NCI-H82 (cell line): ENCODE results near the gene PEX6.
A peak's percentile ranks its signal among the peaks of the same experiment; 100 is the strongest.
"Not testable (repeated sequence)": the region's sequence is repeated elsewhere in the genome, so short reads cannot be mapped to it uniquely, and the experiment has no call there.

Source experiments
- DNase-seq: peaks from one replicate; lab custom pipeline; 2025; lab: John Stamatoyannopoulos, UW

Gene PEX6

GRCh38 chr6:42963855-42964605 lies 15.0 kb downstream of the PEX6 start:
- peak; percentile 88 for DNase-seq

- DNase-seq = no peak
Observed at GRCh38 chr6:42963179-42963854, 15.7 kb downstream of the PEX6 start.

DNA sequence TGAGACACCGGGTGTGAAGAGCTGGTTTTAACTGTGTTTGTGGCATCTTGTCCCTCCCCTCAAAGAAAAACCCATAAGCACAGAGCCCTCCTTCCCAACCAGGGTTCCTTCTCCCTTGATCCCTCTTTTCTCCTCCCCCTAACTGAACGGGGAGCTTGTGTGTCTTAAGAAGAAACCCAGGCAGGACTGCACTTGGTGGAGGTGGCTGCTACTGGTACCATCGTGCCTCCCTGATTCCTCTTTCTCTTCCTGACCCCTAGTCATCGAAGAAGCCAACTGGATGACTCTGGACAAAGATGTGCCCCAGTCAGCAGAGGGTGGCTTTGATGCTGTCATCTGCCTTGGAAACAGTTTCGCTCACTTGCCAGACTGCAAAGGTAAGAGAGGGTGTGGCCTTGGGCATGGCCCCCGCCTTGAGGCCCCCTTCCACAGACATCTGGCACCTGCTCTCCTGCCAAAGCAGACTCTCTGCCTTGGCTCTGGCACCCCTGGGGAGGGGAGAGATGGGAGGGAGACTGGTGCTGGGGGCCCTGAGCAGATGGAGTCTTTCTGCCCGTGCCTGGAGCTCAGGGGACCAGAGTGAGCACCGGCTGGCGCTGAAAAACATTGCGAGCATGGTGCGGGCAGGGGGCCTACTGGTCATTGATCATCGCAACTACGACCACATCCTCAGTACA lies 16.3 kb downstream of the PEX6 start:
- DNase-seq = peak; percentile 63

DNA sequence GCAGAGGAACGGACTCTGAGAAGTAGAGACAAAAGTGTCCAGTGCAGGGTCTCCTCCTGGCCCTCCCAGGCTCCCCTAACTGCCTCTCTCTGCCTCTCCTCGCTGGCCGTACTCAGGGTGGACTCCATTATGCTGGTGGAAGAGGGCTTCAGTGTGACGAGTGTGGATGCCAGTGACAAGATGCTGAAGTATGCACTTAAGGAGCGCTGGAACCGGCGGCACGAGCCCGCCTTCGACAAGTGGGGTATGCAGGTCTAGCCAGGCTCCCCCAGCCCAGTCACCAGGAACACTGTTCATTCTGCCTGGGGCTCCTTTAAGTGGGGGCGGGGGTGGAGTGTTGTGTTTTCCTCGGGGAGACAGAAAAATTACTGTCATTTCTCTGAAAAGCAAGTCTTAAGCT lies 16.9 kb downstream of the PEX6 start:
- DNase-seq = no peak

GRCh38 chr6:42961020-42961470 lies 17.9 kb downstream of the PEX6 start:
- no peak for DNase-seq

DNA sequence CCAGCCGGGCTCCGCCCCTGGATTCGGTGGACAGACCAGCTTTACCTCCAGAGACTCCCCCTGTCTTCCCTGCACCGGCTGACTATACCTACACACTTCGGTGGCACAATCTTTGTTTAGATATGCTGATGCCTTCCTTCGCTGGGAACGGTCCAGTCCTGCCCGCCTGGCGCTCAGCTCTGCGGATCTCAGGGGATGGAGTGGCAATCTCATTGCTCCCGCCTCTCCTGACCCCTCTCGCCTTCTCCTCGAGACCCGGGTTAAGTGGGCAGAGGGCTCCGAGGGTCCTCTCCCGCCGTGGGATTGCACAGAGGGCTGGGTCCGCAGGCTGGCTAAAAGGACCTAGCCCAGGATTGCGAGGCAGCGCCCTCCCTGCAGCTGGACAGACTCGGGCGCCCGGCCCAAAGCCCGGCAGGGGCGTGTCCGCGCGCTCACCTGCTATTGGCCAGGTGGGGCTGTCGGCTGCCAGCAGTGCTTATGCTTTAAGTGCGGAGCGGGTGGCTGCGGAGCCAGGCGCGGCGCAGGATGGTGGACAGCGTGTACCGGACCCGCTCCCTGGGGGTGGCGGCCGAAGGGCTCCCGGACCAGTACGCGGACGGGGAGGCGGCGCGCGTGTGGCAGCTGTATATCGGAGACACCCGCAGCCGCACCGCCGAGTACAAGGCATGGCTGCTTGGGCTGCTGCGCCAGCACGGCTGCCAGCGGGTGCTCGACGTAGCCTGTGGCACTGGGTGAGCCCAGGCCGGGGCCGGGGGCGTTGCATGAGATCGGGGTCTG lies 18.6 kb downstream of the PEX6 start, which contains the start of gene GNMT:
Gene GNMT (plus strand): TSS at position 512 of the 777 bp plus-strand sequence. CDS start 14 bp downstream, at position 526.
- peak; percentile 66 for DNase-seq

- DNase-seq = no peak
Observed at GRCh38 chr6:42959917-42960242, 19.1 kb downstream of the PEX6 start.

- DNase-seq = no peak
Observed at GRCh38 chr6:42958125-42958524, 20.9 kb downstream of the PEX6 start.

DNA sequence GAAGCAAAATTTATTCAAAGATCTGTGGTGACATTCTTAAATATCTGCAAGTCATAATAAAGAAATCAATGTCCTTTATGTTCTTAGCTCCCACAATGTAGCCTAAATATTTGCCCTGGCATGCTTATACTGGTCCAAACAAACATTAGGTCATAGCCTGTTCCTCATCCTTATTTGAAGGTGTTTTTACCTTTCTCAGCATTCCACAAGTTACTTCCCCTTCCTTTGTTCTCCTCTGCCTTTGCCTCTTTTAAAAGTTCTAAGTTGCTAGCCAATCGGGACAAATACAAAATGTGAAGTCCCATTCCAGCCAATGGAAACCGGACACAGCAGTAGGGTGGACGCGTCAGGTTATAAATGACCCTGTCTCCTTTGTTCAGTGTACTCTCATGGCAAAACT lies 24.6 kb downstream of the PEX6 start:
- DNase-seq = not testable (repeated sequence)

DNA sequence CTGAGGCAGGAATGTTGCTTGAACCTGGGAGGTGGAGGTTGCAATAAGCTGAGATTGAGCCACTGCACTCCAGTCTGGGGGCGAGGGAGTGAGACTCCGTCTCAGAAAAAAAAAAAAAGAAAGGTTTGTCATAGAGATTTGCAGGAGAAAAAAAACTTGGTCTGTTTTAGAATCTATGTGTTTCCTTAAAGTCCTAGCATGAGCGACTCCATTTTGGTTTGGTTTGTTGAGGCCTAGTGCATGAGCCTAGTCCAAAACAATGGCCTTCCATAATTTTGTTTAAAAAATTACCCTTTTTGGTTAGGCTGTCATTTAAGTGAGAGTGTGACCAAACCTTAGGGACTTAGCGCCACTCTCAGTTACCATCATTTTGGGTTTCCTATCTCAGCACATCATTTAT lies 26.6 kb downstream of the PEX6 start:
- DNase-seq = no peak

DNA sequence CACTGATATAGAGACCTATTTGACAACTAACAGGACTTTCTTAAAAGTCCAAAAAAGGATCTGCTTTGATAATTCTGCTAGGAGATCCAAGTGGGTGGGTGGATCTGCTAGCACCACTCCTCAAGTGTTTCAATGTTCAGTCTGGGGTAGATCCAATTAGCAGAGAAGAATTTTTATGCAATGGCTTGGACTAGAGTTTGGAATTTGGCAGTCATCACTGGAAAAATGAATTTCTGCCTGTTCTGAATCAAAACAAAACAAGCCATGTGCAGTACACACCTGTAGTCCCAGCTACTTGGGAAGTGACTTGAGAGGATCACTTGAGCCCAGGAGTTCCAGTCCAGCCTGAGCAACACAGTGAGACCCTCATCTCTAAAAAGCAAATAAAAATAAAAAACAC lies 31.0 kb downstream of the PEX6 start:
- no peak for DNase-seq

DNA sequence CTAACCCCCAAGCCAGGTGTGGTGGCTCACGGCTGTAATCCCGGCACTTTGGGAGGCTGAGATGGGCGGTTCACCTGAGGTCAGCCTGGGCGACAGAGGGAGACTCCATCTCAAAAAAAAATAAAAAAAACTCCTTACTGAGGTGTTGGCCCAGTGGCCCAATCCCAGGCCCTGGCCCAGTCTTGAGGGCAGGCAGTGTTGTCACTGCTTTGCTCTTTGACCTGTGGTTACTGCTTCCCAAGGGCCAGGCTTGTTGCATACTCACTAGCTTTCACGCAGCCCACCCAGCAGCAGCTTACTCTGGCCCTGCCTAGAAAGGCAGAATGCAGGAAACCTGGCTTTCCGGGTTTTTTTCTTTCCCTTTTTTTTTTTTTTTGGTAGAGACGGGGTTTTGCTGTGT lies 36.5 kb downstream of the PEX6 start:
- DNase-seq = no peak

- DNase-seq = not testable (repeated sequence)
Observed at GRCh38 chr6:42941356-42941755, 37.6 kb downstream of the PEX6 start.

GRCh38 chr6:42940493-42941045 lies 38.4 kb downstream of the PEX6 start:
- DNase-seq = no peak

DNA sequence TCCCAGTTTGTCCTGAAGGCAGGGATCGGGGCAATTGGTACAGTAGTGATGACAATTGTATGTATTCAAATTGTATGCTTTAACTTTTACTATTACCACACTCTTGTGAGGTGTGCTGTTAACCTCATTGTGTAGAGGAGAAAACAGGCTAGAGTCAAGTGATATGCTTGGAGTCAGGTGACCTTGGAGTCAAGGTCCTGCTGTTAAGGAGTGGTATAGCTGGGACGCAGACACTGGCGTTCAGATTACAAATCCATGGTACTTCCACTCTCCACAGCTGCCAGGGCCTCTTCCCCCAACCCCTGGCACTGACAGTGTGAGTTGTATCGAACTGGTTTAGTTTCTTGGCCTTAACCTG lies 39.2 kb downstream of the PEX6 start:
- no peak for DNase-seq

DNA sequence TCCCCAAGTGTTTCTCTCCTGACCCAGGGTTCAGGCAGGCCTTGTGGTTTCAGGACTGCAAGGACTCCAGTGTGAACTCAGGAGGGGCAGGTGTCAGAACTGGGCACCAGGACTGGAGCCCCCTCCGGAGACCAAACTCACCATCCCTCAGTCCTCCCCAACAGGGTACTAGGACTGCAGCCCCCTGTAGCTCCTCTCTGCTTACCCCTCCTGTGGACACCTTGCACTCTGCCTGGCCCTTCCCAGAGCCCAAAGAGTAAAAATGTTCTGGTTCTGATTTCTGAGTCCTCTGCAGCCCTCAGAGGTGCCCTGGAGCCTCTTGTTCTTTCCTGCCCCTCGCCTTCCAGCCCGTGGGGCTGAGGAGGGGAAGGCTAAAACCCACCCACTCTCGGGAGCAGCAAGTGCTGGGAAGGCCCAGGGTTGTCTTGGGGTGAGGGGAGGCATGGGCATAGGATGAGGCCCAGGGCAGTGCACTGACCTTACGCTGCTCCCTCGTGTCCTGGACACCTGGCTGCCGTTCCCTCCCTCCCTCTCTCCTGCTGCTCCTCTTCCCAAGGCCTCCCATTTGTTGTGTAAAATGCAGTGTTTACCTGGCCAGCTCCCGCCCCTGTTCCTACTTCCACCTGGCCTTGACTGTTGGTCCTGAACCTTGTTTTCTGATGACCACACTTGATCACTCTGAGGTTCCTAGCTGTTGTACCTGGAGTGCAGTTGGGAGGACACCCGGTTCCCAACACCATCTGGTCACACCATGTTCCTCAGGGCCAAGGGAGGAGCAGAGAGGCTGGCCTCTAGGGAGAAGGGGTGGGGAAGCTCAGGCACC lies 39.8 kb downstream of the PEX6 start:
- no peak for DNase-seq

- DNase-seq = no peak
Observed at GRCh38 chr6:42938428-42938796, 40.6 kb downstream of the PEX6 start.

DNA sequence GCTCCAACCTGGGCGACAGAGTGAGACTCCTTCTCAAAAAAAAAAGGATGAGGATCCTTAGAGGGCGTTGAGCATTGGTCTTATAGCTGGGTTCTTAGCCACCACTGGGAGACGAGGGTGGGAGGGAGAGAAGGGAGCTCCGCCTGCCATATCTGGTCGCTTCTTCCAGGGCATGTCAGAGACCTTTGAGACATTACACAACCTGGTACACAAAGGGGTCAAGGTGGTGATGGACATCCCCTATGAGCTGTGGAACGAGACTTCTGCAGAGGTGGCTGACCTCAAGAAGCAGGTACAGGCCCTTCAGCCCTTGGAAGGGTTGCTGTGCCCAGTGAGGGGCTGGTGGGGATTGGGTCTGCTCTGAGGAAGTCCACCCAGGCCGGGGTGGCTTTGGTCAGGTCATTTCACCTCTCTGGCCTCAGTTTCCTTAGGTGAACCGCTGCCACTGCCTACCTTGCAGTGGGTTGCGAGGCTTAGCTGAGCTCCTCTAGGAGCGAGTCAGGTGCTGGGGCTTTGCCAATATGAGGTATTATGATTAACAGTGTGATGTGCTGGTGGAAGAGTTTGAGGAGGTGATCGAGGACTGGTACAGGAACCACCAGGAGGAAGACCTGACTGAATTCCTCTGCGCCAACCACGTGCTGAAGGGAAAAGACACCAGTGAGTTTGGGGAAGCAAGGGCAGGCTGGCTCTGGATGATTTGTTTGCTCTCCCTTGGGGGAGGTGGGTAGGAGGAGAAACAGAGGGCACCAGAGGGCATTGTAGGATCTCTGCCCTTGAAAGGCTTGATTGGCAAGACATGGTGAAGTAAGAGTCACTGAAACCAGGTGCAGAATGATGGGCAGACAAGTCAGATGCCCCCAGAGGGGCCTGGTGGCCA lies 41.2 kb downstream of the PEX6 start:
- DNase-seq = no peak

GRCh38 chr6:42936398-42936797 lies 42.6 kb downstream of the PEX6 start:
- no peak for DNase-seq

DNA sequence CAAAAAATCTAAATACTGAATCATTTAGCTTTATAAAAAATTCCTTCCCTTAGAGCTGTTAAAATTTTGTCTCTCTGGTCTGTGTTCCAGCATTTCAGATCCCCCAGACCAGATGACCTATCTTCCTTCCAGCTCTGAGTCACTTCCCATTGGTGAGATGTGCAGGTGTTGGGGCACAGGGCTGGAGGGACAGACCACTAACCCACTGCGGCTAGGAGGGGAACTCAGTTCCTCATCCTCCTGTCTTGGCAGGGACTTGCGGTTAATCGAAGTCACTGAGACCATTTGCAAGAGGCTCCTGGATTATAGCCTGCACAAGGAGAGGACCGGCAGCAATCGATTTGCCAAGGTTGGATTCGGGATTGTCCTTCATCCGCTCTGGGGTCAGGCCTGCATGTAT lies 43.7 kb downstream of the PEX6 start:
- no peak for DNase-seq
